Measurements from ENCODE around the gene ST3GAL3. TPM values are rescaled to one million over a fixed set of nuclear protein-coding genes. Genes with fewer than 3 reads are reported as not detected.

The ST3GAL3 gene
- total RNA-seq, 3 donors from 2014 or later = 14.0 to 23.0 (median 19.7) TPM

GRCh38 chr1:43789604-43790550 is 82.5 kb downstream of the ST3GAL3 start:
- no peaks in the 10 kb centered on the region for H3K9me3 ChIP-seq
- intact Hi-C loops (cut with DNase I; ENCODE audit: low total_unique reads) = no loop called here
- TF ChIP-seq POLR2A (IDR thresholded peaks at IDR 0.05) (no peak), POLR2AphosphoS5 (IDR thresholded peaks at IDR 0.05) (no peak), CTCF (IDR thresholded peaks at IDR 0.05) (no peak)

GRCh38 chr1:43791243-43791642 is 83.9 kb downstream of the ST3GAL3 start:
- TF ChIP-seq POLR2A (IDR thresholded peaks at IDR 0.05) (no peak), CTCF (IDR thresholded peaks at IDR 0.05) (no peak), POLR2AphosphoS5 (IDR thresholded peaks at IDR 0.05) (no peak)
- Histone ChIP-seq H3K4me1 (no peaks in the 10 kb centered on the region), H3K4me3 (no peak overlapping the region), H3K9me3 (no peaks in the 10 kb centered on the region), H3K36me3 (no peaks in the 10 kb centered on the region), H3K27ac (no peak overlapping the region), H3K27me3 (no peaks in the 10 kb centered on the region)
- intact Hi-C loops (cut with DNase I; ENCODE audit: low total_unique reads) = no loop called here
- no peak for DNase-seq (ENCODE audit: low spot score in 2 of 2)

More at GRCh38 chr1:43789604-43790550, 82.5 kb downstream of the ST3GAL3 start:
- Histone ChIP-seq H3K27me3 (no peaks in the 10 kb centered on the region), H3K4me3 (no peak overlapping the region), H3K36me3 (no peaks in the 10 kb centered on the region), H3K27ac (no peak overlapping the region), H3K4me1 (no peaks in the 10 kb centered on the region)
- DNase-seq (ENCODE audit: low spot score in 2 of 2) = no peak

- no peak for DNase-seq (ENCODE audit: low spot score in 2 of 2)
- H3K27me3 ChIP-seq = no peaks in the 10 kb centered on the region
- H3K36me3 ChIP-seq = no peaks in the 10 kb centered on the region
- H3K9me3 ChIP-seq = no peaks in the 10 kb centered on the region
- intact Hi-C loops (cut with DNase I; ENCODE audit: low total_unique reads) = no loop called here
- no peak overlapping the region for H3K4me3 ChIP-seq
- H3K27ac ChIP-seq = no peak overlapping the region
- H3K4me1 ChIP-seq = no peaks in the 10 kb centered on the region
- no peak for TF ChIP-seq POLR2A (IDR thresholded peaks at IDR 0.05)
- TF ChIP-seq POLR2AphosphoS5 (IDR thresholded peaks at IDR 0.05) = no peak
- TF ChIP-seq CTCF (IDR thresholded peaks at IDR 0.05) = no peak
These were observed 88.8 kb downstream of the ST3GAL3 start for GRCh38 chr1:43796111-43796581.

GRCh38 chr1:43797891-43798290 is 90.6 kb downstream of the ST3GAL3 start:
- H3K36me3 ChIP-seq = no peaks in the 10 kb centered on the region
- intact Hi-C loops (cut with DNase I; ENCODE audit: low total_unique reads) = no loop called here

More at GRCh38 chr1:43797891-43798290, 90.6 kb downstream of the ST3GAL3 start:
- Histone ChIP-seq H3K9me3 (no peaks in the 10 kb centered on the region), H3K4me1 (no peaks in the 10 kb centered on the region), H3K27ac (no peak overlapping the region), H3K4me3 (no peak overlapping the region), H3K27me3 (no peaks in the 10 kb centered on the region)
- TF ChIP-seq CTCF (IDR thresholded peaks at IDR 0.05) = no peak
- TF ChIP-seq POLR2A (IDR thresholded peaks at IDR 0.05) = no peak
- TF ChIP-seq POLR2AphosphoS5 (IDR thresholded peaks at IDR 0.05) = no peak
- DNase-seq (ENCODE audit: low spot score in 2 of 2) = no peak

Data from breast epithelium (tissue), 4 donors.